H1 (cell line): ENCODE data around the gene STAU1.

Experiments
- EGR1 ChIP-seq: IDR thresholded peaks from 2 replicates; pipeline ENCODE4 v1.6.1; 2011; ENCODE audit warnings: low read depth, low read length, borderline replicate concordance
- EP300 ChIP-seq, 2 experiments: IDR thresholded peaks; 1 replicate in 1 of 2; 2 replicates in 1 of 2; pipeline ENCODE4 v1.6.1; 2011 to 2012; ENCODE audit warnings: low read depth in 2 of 2, low read length in 2 of 2, mild to moderate bottlenecking in 2 of 2, borderline replicate concordance in 1 of 2, inconsistent platforms in 1 of 2, moderate library complexity in 1 of 2
- EZH2 ChIP-seq: fragments of 200-600 bp; sonication (generic); IDR thresholded peaks from 2 replicates; pipeline ENCODE4 v1.7.1; 2012; ENCODE audit warnings: low read depth, mild to moderate bottlenecking, moderate library complexity, low read length, inconsistent platforms; ENCODE audit not compliant: severe bottlenecking
- JUN ChIP-seq: IDR thresholded peaks from 2 replicates; pipeline ENCODE4 v1.6.1; 2011; ENCODE audit warnings: low read depth, mild to moderate bottlenecking, improper control_type of control experiment, low read length
- POLR2AphosphoS5 ChIP-seq: IDR thresholded peaks from 2 replicates; pipeline ENCODE4 v1.6.1; 2011; ENCODE audit warnings: low read depth, low read length
- RAD21 ChIP-seq, 2 experiments: IDR thresholded peaks in 1 of 2; conservative IDR thresholded peaks in 1 of 2; 2 replicates each; pipeline ENCODE4 v1.6.1; 2011; ENCODE audit warnings: low read depth in 2 of 2, low read length in 2 of 2, improper control_type of control experiment in 1 of 2, inconsistent platforms in 1 of 2, mild to moderate bottlenecking in 1 of 2, moderate library complexity in 1 of 2
- TF ChIP-seq, protein P1 (sequence below), 3 experiments: IDR thresholded peaks; 1 replicate in 2 of 3; 2 replicates in 1 of 3; pipeline versions ENCODE4 v1.5.1 to v1.6.1; 2011; ENCODE audit warnings: low read length in 3 of 3, mild to moderate bottlenecking in 3 of 3, inconsistent platforms in 2 of 3, low read depth in 1 of 3, moderate library complexity in 1 of 3; ENCODE audit not compliant: insufficient read depth in 1 of 3; ENCODE audit errors: control extremely low read depth in 1 of 3

DNA sequence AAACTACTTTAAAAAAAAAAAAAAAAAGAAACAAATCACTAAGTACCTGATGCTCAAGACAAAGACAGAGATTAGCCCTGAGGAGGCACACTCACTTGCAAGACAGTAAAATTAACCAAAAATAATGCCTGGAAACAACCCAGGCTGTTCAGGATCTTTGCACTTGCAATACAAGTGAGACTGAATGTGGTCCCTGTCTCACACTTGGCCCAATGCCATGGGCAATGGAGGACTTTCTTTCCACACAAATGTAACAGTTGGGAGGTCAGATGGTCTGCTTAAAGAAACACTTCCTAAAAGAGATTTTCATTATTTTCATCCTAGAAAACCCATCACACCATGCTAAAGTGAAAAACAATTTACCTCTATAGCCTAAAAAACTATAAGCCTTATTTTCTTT is 16.2 kb downstream of the STAU1 start:
- TF ChIP-seq JUN = no peak
- TF ChIP-seq, protein P1, sequence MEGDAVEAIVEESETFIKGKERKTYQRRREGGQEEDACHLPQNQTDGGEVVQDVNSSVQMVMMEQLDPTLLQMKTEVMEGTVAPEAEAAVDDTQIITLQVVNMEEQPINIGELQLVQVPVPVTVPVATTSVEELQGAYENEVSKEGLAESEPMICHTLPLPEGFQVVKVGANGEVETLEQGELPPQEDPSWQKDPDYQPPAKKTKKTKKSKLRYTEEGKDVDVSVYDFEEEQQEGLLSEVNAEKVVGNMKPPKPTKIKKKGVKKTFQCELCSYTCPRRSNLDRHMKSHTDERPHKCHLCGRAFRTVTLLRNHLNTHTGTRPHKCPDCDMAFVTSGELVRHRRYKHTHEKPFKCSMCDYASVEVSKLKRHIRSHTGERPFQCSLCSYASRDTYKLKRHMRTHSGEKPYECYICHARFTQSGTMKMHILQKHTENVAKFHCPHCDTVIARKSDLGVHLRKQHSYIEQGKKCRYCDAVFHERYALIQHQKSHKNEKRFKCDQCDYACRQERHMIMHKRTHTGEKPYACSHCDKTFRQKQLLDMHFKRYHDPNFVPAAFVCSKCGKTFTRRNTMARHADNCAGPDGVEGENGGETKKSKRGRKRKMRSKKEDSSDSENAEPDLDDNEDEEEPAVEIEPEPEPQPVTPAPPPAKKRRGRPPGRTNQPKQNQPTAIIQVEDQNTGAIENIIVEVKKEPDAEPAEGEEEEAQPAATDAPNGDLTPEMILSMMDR (IDR thresholded peaks at IDR 0.05; ENCODE audit: control extremely low read depth in 1 of 3, insufficient read depth in 1 of 3, low read depth in 1 of 3, low read length in 3 of 3) = no peak
- TF ChIP-seq RAD21 (IDR thresholded peaks at IDR 0.05 in 1 of 2, conservative IDR thresholded peaks at IDR 0.05 in 1 of 2; ENCODE audit: low read depth in 2 of 2, low read length in 2 of 2) = no peak
- no peak for TF ChIP-seq EP300 (IDR thresholded peaks at IDR 0.05; ENCODE audit: borderline replicate concordance in 1 of 2, low read depth in 2 of 2, low read length in 2 of 2)
- no peak for TF ChIP-seq EZH2
- TF ChIP-seq POLR2AphosphoS5 = no peak
- TF ChIP-seq EGR1 = no peak
